ENCODE data around the gene ZNF281. TPM values are rescaled to one million over a fixed set of nuclear protein-coding genes. Genes with fewer than 3 reads are reported as not detected.

The ZNF281 gene
- total RNA-seq, 4 donors from 2014 or later, result 15.3 to 24.7 (median 18.5) TPM

- Histone ChIP-seq H3K36me3 (no peaks in the 10 kb centered on the region), H3K27me3 (no peaks in the 10 kb centered on the region), H3K4me3 (no peak overlapping the region), H3K9me3 (no peaks in the 10 kb centered on the region), H3K27ac (no peak overlapping the region), H3K4me1 (no peaks in the 10 kb centered on the region)
- no peak for DNase-seq
- intact Hi-C loops (cut with DNase I; ENCODE audit: low total_unique reads), result no loop called here
- TF ChIP-seq, protein P1, sequence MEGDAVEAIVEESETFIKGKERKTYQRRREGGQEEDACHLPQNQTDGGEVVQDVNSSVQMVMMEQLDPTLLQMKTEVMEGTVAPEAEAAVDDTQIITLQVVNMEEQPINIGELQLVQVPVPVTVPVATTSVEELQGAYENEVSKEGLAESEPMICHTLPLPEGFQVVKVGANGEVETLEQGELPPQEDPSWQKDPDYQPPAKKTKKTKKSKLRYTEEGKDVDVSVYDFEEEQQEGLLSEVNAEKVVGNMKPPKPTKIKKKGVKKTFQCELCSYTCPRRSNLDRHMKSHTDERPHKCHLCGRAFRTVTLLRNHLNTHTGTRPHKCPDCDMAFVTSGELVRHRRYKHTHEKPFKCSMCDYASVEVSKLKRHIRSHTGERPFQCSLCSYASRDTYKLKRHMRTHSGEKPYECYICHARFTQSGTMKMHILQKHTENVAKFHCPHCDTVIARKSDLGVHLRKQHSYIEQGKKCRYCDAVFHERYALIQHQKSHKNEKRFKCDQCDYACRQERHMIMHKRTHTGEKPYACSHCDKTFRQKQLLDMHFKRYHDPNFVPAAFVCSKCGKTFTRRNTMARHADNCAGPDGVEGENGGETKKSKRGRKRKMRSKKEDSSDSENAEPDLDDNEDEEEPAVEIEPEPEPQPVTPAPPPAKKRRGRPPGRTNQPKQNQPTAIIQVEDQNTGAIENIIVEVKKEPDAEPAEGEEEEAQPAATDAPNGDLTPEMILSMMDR (IDR thresholded peaks at IDR 0.05), result no peak
- TF ChIP-seq POLR2A (IDR thresholded peaks at IDR 0.05), result no peak
These were observed 43.9 kb downstream of the ZNF281 start for GRCh38 chr1:200365897-200366426.

DNA sequence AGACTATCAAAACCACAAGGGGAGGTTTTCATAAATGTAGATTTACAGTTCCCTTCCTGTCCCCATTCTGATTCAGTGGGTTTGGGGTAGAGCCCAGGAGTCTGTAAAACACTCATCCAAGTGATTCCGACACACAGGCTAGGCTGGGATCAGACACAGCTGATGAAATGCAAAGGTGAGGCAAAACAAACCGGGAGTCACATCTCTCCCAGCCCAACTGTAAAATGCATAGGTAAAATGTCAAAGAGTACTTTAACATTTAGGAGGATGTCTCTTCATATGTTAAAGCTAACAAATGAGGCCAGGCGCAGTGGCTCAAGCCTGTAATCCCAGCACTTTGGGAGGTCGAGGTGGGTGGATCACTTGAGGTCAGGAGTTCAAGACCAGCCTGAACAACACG lies 45.0 kb downstream of the ZNF281 start:
- H3K27me3 ChIP-seq, result no peaks in the 10 kb centered on the region
- no peak for DNase-seq
- no peaks in the 10 kb centered on the region for H3K9me3 ChIP-seq
- H3K4me1 ChIP-seq, result no peaks in the 10 kb centered on the region
- intact Hi-C loops (cut with DNase I; ENCODE audit: low total_unique reads), result no loop called here
- H3K36me3 ChIP-seq, result no peaks in the 10 kb centered on the region
- H3K4me3 ChIP-seq, result no peak overlapping the region
- TF ChIP-seq POLR2A (IDR thresholded peaks at IDR 0.05), result no peak
- no peak overlapping the region for H3K27ac ChIP-seq

GRCh38 chr1:200364091-200364759 lies 45.6 kb downstream of the ZNF281 start:
- DNase-seq, result no peak
- TF ChIP-seq POLR2A (IDR thresholded peaks at IDR 0.05), result no peak
- TF ChIP-seq, protein P1 (IDR thresholded peaks at IDR 0.05), result no peak
- no peak overlapping the region for H3K27ac ChIP-seq
- no peaks in the 10 kb centered on the region for H3K4me1 ChIP-seq
- intact Hi-C loops (cut with DNase I; ENCODE audit: low total_unique reads), result no loop called here
- H3K4me3 ChIP-seq, result no peak overlapping the region
- H3K36me3 ChIP-seq, result no peaks in the 10 kb centered on the region
- no peaks in the 10 kb centered on the region for H3K27me3 ChIP-seq
- H3K9me3 ChIP-seq, result no peaks in the 10 kb centered on the region

- Histone ChIP-seq H3K27ac (no peak overlapping the region), H3K9me3 (no peaks in the 10 kb centered on the region), H3K4me3 (no peak overlapping the region), H3K4me1 (no peaks in the 10 kb centered on the region), H3K36me3 (no peaks in the 10 kb centered on the region), H3K27me3 (no peaks in the 10 kb centered on the region)
- intact Hi-C loops (cut with DNase I; ENCODE audit: low total_unique reads), result no loop called here
- TF ChIP-seq, protein P1 (IDR thresholded peaks at IDR 0.05), result no peak
- TF ChIP-seq POLR2A (IDR thresholded peaks at IDR 0.05), result no peak
- DNase-seq, result no peak
These were observed 46.4 kb downstream of the ZNF281 start for GRCh38 chr1:200363264-200363933.

DNA sequence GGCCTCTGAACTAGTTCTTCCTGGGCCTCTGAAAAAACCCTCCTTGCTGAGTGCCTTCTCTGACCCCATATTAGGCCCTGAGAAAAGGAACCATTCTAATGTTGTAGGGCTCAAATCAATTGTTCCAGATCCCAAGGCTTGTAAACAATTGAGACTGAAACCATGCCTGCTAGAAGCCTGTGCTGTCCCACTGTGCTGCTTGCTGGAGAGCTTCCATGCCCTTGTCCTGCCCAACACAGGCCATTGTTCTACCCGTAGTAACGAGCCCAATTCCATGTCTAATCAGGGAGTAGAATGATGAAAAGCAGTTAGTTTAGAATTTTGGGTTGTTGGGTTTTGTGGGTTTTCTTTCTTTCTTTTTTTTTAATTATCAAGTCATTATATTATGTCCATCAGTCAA lies 47.4 kb downstream of the ZNF281 start:
- intact Hi-C loops (cut with DNase I; ENCODE audit: low total_unique reads), result no loop called here
- Histone ChIP-seq H3K27me3 (no peaks in the 10 kb centered on the region), H3K27ac (no peak overlapping the region), H3K4me3 (no peak overlapping the region), H3K4me1 (no peaks in the 10 kb centered on the region), H3K9me3 (no peaks in the 10 kb centered on the region), H3K36me3 (no peaks in the 10 kb centered on the region)
- TF ChIP-seq, protein P1 (IDR thresholded peaks at IDR 0.05), result no peak
- no peak for TF ChIP-seq POLR2A (IDR thresholded peaks at IDR 0.05)
- DNase-seq, result no peak

All from uterus (tissue), 4 donors.